Measurements from ENCODE around the gene XRCC5.

The XRCC5 gene

GRCh38 chr2:216081487-216082116, 27.5 kb upstream of the XRCC5 start, which contains the start of the genes PECR and TMEM169 (continued):
- TF ChIP-seq ZSCAN4 (tag by site-specific recombination; IDR thresholded peaks at IDR 0.05) (no peak), WT1 (tag by site-specific recombination; IDR thresholded peaks at IDR 0.05) (no peak), ZNF449 (tag by site-specific recombination; IDR thresholded peaks at IDR 0.05) (no peak), ZNF391 (tag by site-specific recombination; IDR thresholded peaks at IDR 0.05; ENCODE audit: borderline replicate concordance, low read depth) (0 out of 2 replicates have a peak, but pooled peaks have one; percentile 62), ZNF791 (tag by site-specific recombination; IDR thresholded peaks at IDR 0.05) (no peak), EGR2 (tag by site-specific recombination; IDR thresholded peaks at IDR 0.05; ENCODE audit: low read depth) (no peak), GFI1B (tag by site-specific recombination; IDR thresholded peaks at IDR 0.05) (no peak), ZNF645 (tag by site-specific recombination; IDR thresholded peaks at IDR 0.05) (no peak), ZNF530 (tag by site-specific recombination; IDR thresholded peaks at IDR 0.05; ENCODE audit: low read depth) (no peak), ZNF157 (tag by site-specific recombination; IDR thresholded peaks at IDR 0.05) (no peak), MEIS1 (CRISPR knock-in tag; IDR thresholded peaks at IDR 0.05; ENCODE audit: borderline replicate concordance) (no peak), ZFP41 (tag by site-specific recombination; IDR thresholded peaks at IDR 0.05; ENCODE audit: borderline replicate concordance) (no peak), ZBTB8A (tag by site-specific recombination; IDR thresholded peaks at IDR 0.05) (peak; percentile 61; the same call in 1 of the 2 replicates), GLIS1 (tag by site-specific recombination; IDR thresholded peaks at IDR 0.05) (peak; percentile 41; the same call in 1 of the 2 replicates), KLF17 (tag by site-specific recombination; IDR thresholded peaks at IDR 0.05) (0 out of 2 replicates have a peak, but pooled peaks have one; percentile 40), ZBTB48 (tag by site-specific recombination; IDR thresholded peaks at IDR 0.05) (peak; percentile 39), PRDM4 (tag by site-specific recombination; IDR thresholded peaks at IDR 0.05) (0 out of 2 replicates have a peak, but pooled peaks have one; percentile 16), ZFP37 (tag by site-specific recombination; IDR thresholded peaks at IDR 0.05) (no peak), ZNF580 (tag by site-specific recombination; IDR thresholded peaks at IDR 0.05) (no peak), ZFP3 (tag by site-specific recombination; IDR thresholded peaks at IDR 0.05; ENCODE audit: low read depth) (no peak), ZNF660 (tag by site-specific recombination; IDR thresholded peaks at IDR 0.05) (no peak), ZNF610 (tag by site-specific recombination; IDR thresholded peaks at IDR 0.05; ENCODE audit: borderline replicate concordance) (0 out of 2 replicates have a peak, but pooled peaks have one; percentile 21), ZNF513 (tag by site-specific recombination; IDR thresholded peaks at IDR 0.05) (no peak), ZNF146 (tag by site-specific recombination; IDR thresholded peaks at IDR 0.05) (no peak), ZNF629 (tag by site-specific recombination; IDR thresholded peaks at IDR 0.05) (no peak; the same call in 1 of the 2 replicates), ZNF324 (tag by site-specific recombination; IDR thresholded peaks at IDR 0.05) (no peak), ZBTB49 (tag by site-specific recombination; IDR thresholded peaks at IDR 0.05; ENCODE audit: low read depth) (no peak)

Measured in HEK293 (cell line).